ENCODE data around the gene DENND2A.

DENND2A gene

GRCh38 chr7:140601566-140602174, 38.9 kb downstream of the DENND2A start:
- POLR2A ChIA-PET = no interaction called here
- TF ChIP-seq CTCF (IDR thresholded peaks at IDR 0.05; ENCODE audit: control extremely low read depth, extremely low read depth, low read depth, missing control alignments) = no peak
- DNase-seq (ENCODE audit: extremely low spot score) = no peak
- CTCF ChIA-PET = no interaction called here

GRCh38 chr7:140600341-140600740, 40.3 kb downstream of the DENND2A start:
- POLR2A ChIA-PET = no interaction called here
- no peak for TF ChIP-seq CTCF (IDR thresholded peaks at IDR 0.05; ENCODE audit: control extremely low read depth, extremely low read depth, low read depth, missing control alignments)
- CTCF ChIA-PET = interaction anchor here (1.1 kb wide), 1 partner anchor 14 kb away, joined by 3 read pairs; no protein-coding TSS in a partner anchor
- no peak for DNase-seq (ENCODE audit: extremely low spot score)

- no peak for DNase-seq (ENCODE audit: extremely low spot score)
- ChIA-PET POLR2A (no interaction called here), CTCF (no interaction called here)
- TF ChIP-seq CTCF (IDR thresholded peaks at IDR 0.05; ENCODE audit: control extremely low read depth, extremely low read depth, low read depth, missing control alignments) = no peak
These were observed 43.1 kb downstream of the DENND2A start for GRCh38 chr7:140597428-140597949.

GRCh38 chr7:140596519-140597427, 43.8 kb downstream of the DENND2A start:
- ChIA-PET CTCF (interaction anchor here (1.3 to 1.7 kb wide), 2 partner anchors 10 to 21 kb away, joined by 3 to 6 read pairs; no protein-coding TSS in a partner anchor), POLR2A (no interaction called here)
- no peak for DNase-seq (ENCODE audit: extremely low spot score)
- no peak for TF ChIP-seq CTCF (IDR thresholded peaks at IDR 0.05; ENCODE audit: control extremely low read depth, extremely low read depth, low read depth, missing control alignments)

- CTCF ChIA-PET = interaction anchor here (1.3 to 1.7 kb wide), 2 partner anchors 11 to 20 kb away, joined by 3 to 6 read pairs; no protein-coding TSS in a partner anchor
- DNase-seq (ENCODE audit: extremely low spot score) = no peak
- POLR2A ChIA-PET = no interaction called here
- TF ChIP-seq CTCF (IDR thresholded peaks at IDR 0.05; ENCODE audit: control extremely low read depth, extremely low read depth, low read depth, missing control alignments) = no peak
These were observed 45.0 kb downstream of the DENND2A start for GRCh38 chr7:140595468-140596092.

GRCh38 chr7:140594131-140594691, 46.4 kb downstream of the DENND2A start:
- TF ChIP-seq CTCF (IDR thresholded peaks at IDR 0.05; ENCODE audit: control extremely low read depth, extremely low read depth, low read depth, missing control alignments) = no peak
- CTCF ChIA-PET = no interaction called here
- POLR2A ChIA-PET = no interaction called here
- DNase-seq (ENCODE audit: extremely low spot score) = no peak
